ENCODE results near the gene HOXC6. TPM values are rescaled to one million over a fixed set of nuclear protein-coding genes. Genes with fewer than 3 reads are reported as not detected.

HOXC6 gene
- total RNA-seq, 1 experiment from 2014 or later = not detected

DNA sequence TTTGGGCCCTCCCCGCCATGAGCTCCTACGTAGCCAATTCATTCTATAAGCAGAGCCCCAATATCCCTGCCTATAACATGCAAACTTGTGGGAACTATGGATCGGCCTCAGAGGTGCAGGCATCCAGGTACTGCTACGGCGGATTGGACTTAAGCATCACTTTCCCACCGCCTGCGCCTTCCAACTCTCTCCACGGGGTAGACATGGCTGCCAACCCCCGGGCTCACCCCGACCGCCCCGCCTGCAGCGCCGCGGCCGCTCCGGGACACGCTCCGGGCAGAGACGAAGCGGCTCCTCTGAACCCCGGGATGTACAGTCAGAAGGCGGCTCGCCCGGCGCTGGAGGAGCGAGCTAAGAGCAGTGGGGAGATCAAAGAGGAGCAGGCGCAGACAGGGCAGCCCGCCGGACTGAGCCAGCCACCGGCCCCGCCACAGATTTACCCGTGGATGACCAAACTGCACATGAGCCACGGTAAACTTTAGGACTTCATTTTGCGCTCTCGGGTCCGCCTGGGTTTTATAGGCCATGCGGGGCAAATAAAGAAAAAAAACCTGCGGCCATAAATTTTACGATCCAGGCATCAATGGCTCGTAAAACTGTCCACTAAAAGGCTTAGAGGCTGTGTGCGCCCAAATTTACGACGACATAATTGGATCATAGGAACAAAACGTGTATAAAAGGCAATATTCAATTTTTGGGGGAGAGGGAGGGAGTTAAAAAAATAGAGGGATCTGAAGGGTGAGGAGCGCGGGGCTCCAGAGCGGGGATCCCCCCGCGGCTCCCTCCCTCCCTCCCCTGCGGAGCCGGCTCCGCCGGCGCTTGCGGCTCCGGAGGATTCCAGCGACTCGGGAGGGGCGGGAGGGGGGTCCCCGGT lies 5.1 kb downstream of the HOXC6 start:
- DNase-seq (ENCODE audit: low spot score) (no peak), ATAC-seq (no peak)
- ChIA-PET CTCF (interaction anchor here (0.5 to 8.1 kb wide), 42 partner anchors 8 to 326 kb away, joined by 3 to 149 read pairs (median 8); partner anchors contain the start of genes HOXC10, HOXC13, HOXC4 and HOXC8), POLR2A (interaction anchor here (0.9 kb wide), 2 partner anchors 142 to 164 kb away, joined by 4 to 7 read pairs; no protein-coding TSS in a partner anchor)
- 0 out of 2 replicates have a peak, but pooled peaks have one; percentile 57 for TF ChIP-seq SOX15 (CRISPR knock-in tag; IDR thresholded peaks at IDR 0.05)
- no peak for TF ChIP-seq NR2C2 (CRISPR knock-in tag; IDR thresholded peaks at IDR 0.05)
- Mint-ChIP-seq H3K9me3 (no peaks in the 10 kb centered on the region), H3K4me3 (peak overlapping the region; percentile 47), H3K27ac (no peak overlapping the region), H3K4me1 (peaks cover 36% of the 10 kb centered on the region), H3K36me3 (no peaks in the 10 kb centered on the region), H3K27me3 (ENCODE audit: low read depth) (peaks cover 99% of the 10 kb centered on the region)

DNA sequence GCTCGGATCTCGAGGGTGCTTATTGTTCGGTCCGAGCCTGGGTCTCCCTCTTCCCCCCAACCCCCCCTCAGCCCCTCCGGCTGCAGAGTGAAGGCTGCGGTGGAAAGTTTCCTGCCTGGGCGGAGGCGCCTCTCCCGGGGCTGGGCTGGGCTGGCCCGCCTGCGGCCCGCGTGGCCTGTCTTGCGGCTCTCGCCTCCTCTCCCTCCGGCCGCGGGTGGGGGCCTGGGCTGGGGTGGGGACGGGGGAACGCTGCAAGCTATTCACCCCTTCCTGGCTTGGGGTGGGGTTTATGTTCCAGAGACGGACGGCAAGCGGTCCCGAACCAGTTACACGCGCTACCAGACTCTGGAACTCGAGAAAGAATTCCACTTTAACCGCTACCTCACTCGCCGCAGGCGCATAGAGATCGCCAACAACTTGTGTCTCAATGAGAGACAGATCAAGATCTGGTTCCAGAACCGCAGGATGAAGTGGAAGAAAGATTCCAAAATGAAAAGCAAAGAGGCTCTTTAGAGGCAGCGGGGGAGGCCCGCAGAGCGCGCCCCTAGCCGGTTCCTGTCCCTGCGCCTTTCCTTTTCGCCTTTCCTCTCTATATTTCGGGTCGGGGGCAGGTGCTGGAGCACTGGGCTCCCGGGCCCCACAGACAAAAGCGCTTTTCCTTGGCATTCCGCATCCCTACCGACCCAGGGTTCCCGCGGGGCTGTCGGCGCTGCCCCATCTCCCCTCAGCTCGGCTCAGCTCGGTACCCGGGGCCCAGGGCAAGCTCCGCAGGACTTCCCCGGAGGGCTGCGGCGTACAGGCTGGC lies 5.9 kb downstream of the HOXC6 start:
- no peaks in the 10 kb centered on the region for H3K36me3 Mint-ChIP-seq
- H3K4me3 Mint-ChIP-seq = peak overlapping the region; percentile 39
- no peaks in the 10 kb centered on the region for H3K9me3 Mint-ChIP-seq
- TF ChIP-seq FOXP1 (CRISPR knock-in tag; IDR thresholded peaks at IDR 0.05; ENCODE audit: borderline replicate concordance) (0 out of 2 replicates have a peak, but pooled peaks have one; percentile 37), ESRRA (CRISPR knock-in tag; IDR thresholded peaks at IDR 0.05; ENCODE audit: borderline replicate concordance) (no peak)
- ATAC-seq (no peak), DNase-seq (ENCODE audit: low spot score) (no peak)
- POLR2A ChIA-PET = interaction anchor here (0.6 kb wide), 1 partner anchor 169 kb away, joined by 3 read pairs; no protein-coding TSS in a partner anchor
- H3K27ac Mint-ChIP-seq = no peak overlapping the region
- peaks cover 31% of the 10 kb centered on the region for H3K4me1 Mint-ChIP-seq
- H3K27me3 Mint-ChIP-seq (ENCODE audit: low read depth) = peaks cover 99% of the 10 kb centered on the region
- CTCF ChIA-PET = interaction anchor here (0.6 to 4.8 kb wide), 8 partner anchors 18 to 182 kb away, joined by 3 to 23 read pairs (median 4); partner anchors contain the start of gene HOXC4

DNA sequence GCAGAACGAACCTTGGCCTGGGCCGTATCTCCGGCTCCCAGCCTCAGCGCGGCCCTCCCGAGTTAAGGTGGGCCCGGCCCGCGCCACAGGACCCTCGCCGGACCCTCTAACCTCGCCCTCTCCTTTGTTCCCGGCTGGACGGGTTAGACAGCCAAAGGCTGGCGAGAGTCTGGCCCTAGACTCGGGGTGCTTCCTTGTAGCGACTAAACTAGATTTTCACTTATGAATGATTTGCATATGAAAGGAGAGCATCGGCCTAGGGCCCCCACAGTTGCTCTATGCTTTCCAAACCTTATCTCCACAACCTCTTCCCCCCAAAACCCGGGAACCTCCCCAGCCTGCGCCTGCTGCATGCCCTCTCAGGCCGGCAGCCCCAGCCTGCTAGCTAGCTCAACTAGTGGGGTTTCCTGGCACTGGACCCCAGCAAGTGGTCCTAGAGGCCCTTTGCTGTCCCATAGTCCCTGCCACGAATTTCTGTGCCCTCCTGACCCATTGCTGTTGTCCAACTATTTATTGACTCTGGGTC lies 6.6 kb downstream of the HOXC6 start:
- no peak overlapping the region for H3K27ac Mint-ChIP-seq
- H3K4me1 Mint-ChIP-seq = peaks cover 31% of the 10 kb centered on the region
- ChIA-PET POLR2A (interaction anchor here (0.6 kb wide), 1 partner anchor 168 kb away, joined by 3 read pairs; no protein-coding TSS in a partner anchor), CTCF (interaction anchor here (0.6 to 4.8 kb wide), 9 partner anchors 18 to 182 kb away, joined by 3 to 23 read pairs (median 4); partner anchors contain the start of genes HOXC10 and HOXC4)
- H3K27me3 Mint-ChIP-seq (ENCODE audit: low read depth) = peaks cover 99% of the 10 kb centered on the region
- no peaks in the 10 kb centered on the region for H3K9me3 Mint-ChIP-seq
- ATAC-seq = no peak
- no peaks in the 10 kb centered on the region for H3K36me3 Mint-ChIP-seq
- DNase-seq (ENCODE audit: low spot score) = no peak
- H3K4me3 Mint-ChIP-seq = no peak overlapping the region
- no peak for TF ChIP-seq CBFB (CRISPR knock-in tag; IDR thresholded peaks at IDR 0.05; ENCODE audit: low read depth)
- TF ChIP-seq, protein P1, sequence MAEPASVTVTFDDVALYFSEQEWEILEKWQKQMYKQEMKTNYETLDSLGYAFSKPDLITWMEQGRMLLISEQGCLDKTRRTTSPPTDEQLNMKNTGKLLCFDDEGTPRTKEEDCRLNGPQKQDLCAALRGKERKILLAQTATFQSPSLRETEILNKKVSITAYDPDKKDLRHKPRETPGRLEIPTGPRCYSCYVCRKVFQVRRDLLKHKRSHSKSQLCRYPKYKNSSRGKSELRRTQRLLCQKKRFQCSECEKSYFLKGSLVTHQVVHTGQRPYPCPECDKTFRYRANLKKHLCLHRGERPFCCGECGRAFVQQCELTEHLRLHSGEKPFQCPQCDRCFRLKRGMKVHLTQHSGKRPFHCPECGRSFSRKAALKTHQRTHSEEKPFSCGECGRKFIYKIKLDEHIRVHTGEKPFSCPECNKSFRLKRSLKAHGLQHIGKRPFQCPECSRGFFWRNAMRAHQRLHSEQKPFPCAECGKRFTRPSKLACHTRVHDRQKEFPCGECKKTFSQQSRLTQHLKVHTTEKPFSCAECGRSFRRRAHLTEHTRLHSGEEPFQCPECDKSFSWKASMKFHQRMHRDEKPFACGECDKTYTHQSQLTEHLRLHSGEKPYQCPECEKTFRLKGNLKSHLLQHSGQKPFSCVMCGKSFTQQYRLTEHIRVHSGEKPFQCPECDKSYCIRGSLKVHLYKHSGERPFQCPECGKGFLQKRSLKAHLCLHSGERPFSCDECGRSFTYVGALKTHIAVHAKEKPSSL (CRISPR knock-in tag; conservative IDR thresholded peaks at IDR 0.05) = no peak
- no peak for TF ChIP-seq MYBL2 (CRISPR knock-in tag; IDR thresholded peaks at IDR 0.05)
- no peak for TF ChIP-seq EMX1 (CRISPR knock-in tag; IDR thresholded peaks at IDR 0.05)
- TF ChIP-seq GABPB1 (CRISPR knock-in tag; IDR thresholded peaks at IDR 0.05) = no peak
- TF ChIP-seq TEAD4 (CRISPR knock-in tag; IDR thresholded peaks at IDR 0.05) = no peak
- TF ChIP-seq, protein P2, sequence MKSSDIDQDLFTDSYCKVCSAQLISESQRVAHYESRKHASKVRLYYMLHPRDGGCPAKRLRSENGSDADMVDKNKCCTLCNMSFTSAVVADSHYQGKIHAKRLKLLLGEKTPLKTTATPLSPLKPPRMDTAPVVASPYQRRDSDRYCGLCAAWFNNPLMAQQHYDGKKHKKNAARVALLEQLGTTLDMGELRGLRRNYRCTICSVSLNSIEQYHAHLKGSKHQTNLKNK (CRISPR knock-in tag; IDR thresholded peaks at IDR 0.05) = no peak
- TF ChIP-seq ELF4 (CRISPR knock-in tag; IDR thresholded peaks at IDR 0.05; ENCODE audit: low read depth) = no peak
- no peak for TF ChIP-seq ZNF671 (CRISPR knock-in tag; IDR thresholded peaks at IDR 0.05)
- no peak for TF ChIP-seq NFE2L1 (CRISPR knock-in tag; IDR thresholded peaks at IDR 0.05)
- no peak for TF ChIP-seq GRHL2 (CRISPR knock-in tag; IDR thresholded peaks at IDR 0.05; ENCODE audit: insufficient replicate concordance, severe bottlenecking)
- TF ChIP-seq, protein P3, sequence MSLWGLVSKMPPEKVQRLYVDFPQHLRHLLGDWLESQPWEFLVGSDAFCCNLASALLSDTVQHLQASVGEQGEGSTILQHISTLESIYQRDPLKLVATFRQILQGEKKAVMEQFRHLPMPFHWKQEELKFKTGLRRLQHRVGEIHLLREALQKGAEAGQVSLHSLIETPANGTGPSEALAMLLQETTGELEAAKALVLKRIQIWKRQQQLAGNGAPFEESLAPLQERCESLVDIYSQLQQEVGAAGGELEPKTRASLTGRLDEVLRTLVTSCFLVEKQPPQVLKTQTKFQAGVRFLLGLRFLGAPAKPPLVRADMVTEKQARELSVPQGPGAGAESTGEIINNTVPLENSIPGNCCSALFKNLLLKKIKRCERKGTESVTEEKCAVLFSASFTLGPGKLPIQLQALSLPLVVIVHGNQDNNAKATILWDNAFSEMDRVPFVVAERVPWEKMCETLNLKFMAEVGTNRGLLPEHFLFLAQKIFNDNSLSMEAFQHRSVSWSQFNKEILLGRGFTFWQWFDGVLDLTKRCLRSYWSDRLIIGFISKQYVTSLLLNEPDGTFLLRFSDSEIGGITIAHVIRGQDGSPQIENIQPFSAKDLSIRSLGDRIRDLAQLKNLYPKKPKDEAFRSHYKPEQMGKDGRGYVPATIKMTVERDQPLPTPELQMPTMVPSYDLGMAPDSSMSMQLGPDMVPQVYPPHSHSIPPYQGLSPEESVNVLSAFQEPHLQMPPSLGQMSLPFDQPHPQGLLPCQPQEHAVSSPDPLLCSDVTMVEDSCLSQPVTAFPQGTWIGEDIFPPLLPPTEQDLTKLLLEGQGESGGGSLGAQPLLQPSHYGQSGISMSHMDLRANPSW (CRISPR knock-in tag; conservative IDR thresholded peaks at IDR 0.05; ENCODE audit: low read depth) = no peak
- TF ChIP-seq NFYB (CRISPR knock-in tag; conservative IDR thresholded peaks at IDR 0.05; ENCODE audit: low read depth) = no peak
- no peak for TF ChIP-seq JUN (CRISPR knock-in tag; IDR thresholded peaks at IDR 0.05)
- no peak for TF ChIP-seq ZNF219 (CRISPR knock-in tag; IDR thresholded peaks at IDR 0.05; ENCODE audit: borderline replicate concordance)

All from WTC11 (cell line).